ENCODE data around the gene SPOCK1.
"Not testable (repeated sequence)": the region's sequence is repeated elsewhere in the genome, so short reads cannot be mapped to it uniquely, and the experiment has no call there.

Gene SPOCK1

GRCh38 chr5:137391044-137391443, 108.1 kb downstream of the SPOCK1 start:
- not testable (repeated sequence) for H3K9me3 ChIP-seq (ENCODE audit: control insufficient read depth in 1 of 2, low read length in 2 of 2); H3K4me1 ChIP-seq (ENCODE audit: control insufficient read depth in 1 of 2, insufficient read depth in 2 of 2, low read length in 2 of 2); H3K4me3 ChIP-seq (ENCODE audit: low read depth in 1 of 2, low read length in 2 of 2); H3K27ac ChIP-seq (ENCODE audit: low read depth, low read length); H3K9ac ChIP-seq (ENCODE audit: low read depth in 1 of 2, low read length in 2 of 2); H3K36me3 ChIP-seq (ENCODE audit: control insufficient read depth in 1 of 2, insufficient read depth in 2 of 2, low read length in 2 of 2); H3K27me3 ChIP-seq (ENCODE audit: control insufficient read depth in 1 of 2, insufficient read depth in 2 of 2, low read length in 2 of 2)

- Histone ChIP-seq H3K9ac (ENCODE audit: low read depth in 1 of 2, low read length in 2 of 2) (no peak overlapping the region), H3K36me3 (ENCODE audit: control insufficient read depth in 1 of 2, insufficient read depth in 2 of 2, low read length in 2 of 2) (no peaks in the 10 kb centered on the region), H3K4me3 (ENCODE audit: low read depth in 1 of 2, low read length in 2 of 2) (no peak overlapping the region), H3K27me3 (ENCODE audit: control insufficient read depth in 1 of 2, insufficient read depth in 2 of 2, low read length in 2 of 2) (no peaks in the 10 kb centered on the region), H3K9me3 (ENCODE audit: control insufficient read depth in 1 of 2, low read length in 2 of 2) (peaks cover 0 to 2% of the 10 kb centered on the region in 2 donors), H3K4me1 (ENCODE audit: control insufficient read depth in 1 of 2, insufficient read depth in 2 of 2, low read length in 2 of 2) (no peaks in the 10 kb centered on the region), H3K27ac (ENCODE audit: low read depth, low read length) (no peak overlapping the region)
Observed at GRCh38 chr5:137389042-137389441, 110.1 kb downstream of the SPOCK1 start.

- Histone ChIP-seq H3K36me3 (ENCODE audit: control insufficient read depth in 1 of 2, insufficient read depth in 2 of 2, low read length in 2 of 2) (no peaks in the 10 kb centered on the region), H3K27ac (ENCODE audit: low read depth, low read length) (no peak overlapping the region)
Observed at GRCh38 chr5:137385064-137385463, 114.1 kb downstream of the SPOCK1 start.

GRCh38 chr5:137383909-137384308, 115.2 kb downstream of the SPOCK1 start:
- peaks cover 0 to 2% of the 10 kb centered on the region in 2 donors for H3K9me3 ChIP-seq (ENCODE audit: control insufficient read depth in 1 of 2, low read length in 2 of 2)
- H3K36me3 ChIP-seq (ENCODE audit: control insufficient read depth in 1 of 2, insufficient read depth in 2 of 2, low read length in 2 of 2), result no peaks in the 10 kb centered on the region
- no peaks in the 10 kb centered on the region for H3K4me1 ChIP-seq (ENCODE audit: control insufficient read depth in 1 of 2, insufficient read depth in 2 of 2, low read length in 2 of 2)

More at GRCh38 chr5:137385064-137385463, 114.1 kb downstream of the SPOCK1 start:
- Histone ChIP-seq H3K27me3 (ENCODE audit: control insufficient read depth in 1 of 2, insufficient read depth in 2 of 2, low read length in 2 of 2) (no peaks in the 10 kb centered on the region), H3K9me3 (ENCODE audit: control insufficient read depth in 1 of 2, low read length in 2 of 2) (peaks cover 0 to 2% of the 10 kb centered on the region in 2 donors), H3K4me3 (ENCODE audit: low read depth in 1 of 2, low read length in 2 of 2) (no peak overlapping the region), H3K9ac (ENCODE audit: low read depth in 1 of 2, low read length in 2 of 2) (no peak overlapping the region), H3K4me1 (ENCODE audit: control insufficient read depth in 1 of 2, insufficient read depth in 2 of 2, low read length in 2 of 2) (no peaks in the 10 kb centered on the region)

GRCh38 chr5:137381555-137381954, 117.6 kb downstream of the SPOCK1 start:
- Histone ChIP-seq H3K9ac (ENCODE audit: low read depth in 1 of 2, low read length in 2 of 2) (no peak overlapping the region), H3K27me3 (ENCODE audit: control insufficient read depth in 1 of 2, insufficient read depth in 2 of 2, low read length in 2 of 2) (no peaks in the 10 kb centered on the region), H3K36me3 (ENCODE audit: control insufficient read depth in 1 of 2, insufficient read depth in 2 of 2, low read length in 2 of 2) (no peaks in the 10 kb centered on the region), H3K9me3 (ENCODE audit: control insufficient read depth in 1 of 2, low read length in 2 of 2) (peaks cover 0 to 2% of the 10 kb centered on the region in 2 donors), H3K4me3 (ENCODE audit: low read depth in 1 of 2, low read length in 2 of 2) (no peak overlapping the region), H3K27ac (ENCODE audit: low read depth, low read length) (no peak overlapping the region), H3K4me1 (ENCODE audit: control insufficient read depth in 1 of 2, insufficient read depth in 2 of 2, low read length in 2 of 2) (no peaks in the 10 kb centered on the region)

More at GRCh38 chr5:137383909-137384308, 115.2 kb downstream of the SPOCK1 start:
- H3K27ac ChIP-seq (ENCODE audit: low read depth, low read length), result no peak overlapping the region
- H3K9ac ChIP-seq (ENCODE audit: low read depth in 1 of 2, low read length in 2 of 2), result no peak overlapping the region
- H3K4me3 ChIP-seq (ENCODE audit: low read depth in 1 of 2, low read length in 2 of 2), result no peak overlapping the region
- no peaks in the 10 kb centered on the region for H3K27me3 ChIP-seq (ENCODE audit: control insufficient read depth in 1 of 2, insufficient read depth in 2 of 2, low read length in 2 of 2)

GRCh38 chr5:137379555-137380286, 119.4 kb downstream of the SPOCK1 start:
- Histone ChIP-seq H3K4me1 (ENCODE audit: control insufficient read depth in 1 of 2, insufficient read depth in 2 of 2, low read length in 2 of 2) (no peaks in the 10 kb centered on the region), H3K36me3 (ENCODE audit: control insufficient read depth in 1 of 2, insufficient read depth in 2 of 2, low read length in 2 of 2) (no peaks in the 10 kb centered on the region), H3K4me3 (ENCODE audit: low read depth in 1 of 2, low read length in 2 of 2) (no peak overlapping the region), H3K9me3 (ENCODE audit: control insufficient read depth in 1 of 2, low read length in 2 of 2) (no peaks in the 10 kb centered on the region), H3K27me3 (ENCODE audit: control insufficient read depth in 1 of 2, insufficient read depth in 2 of 2, low read length in 2 of 2) (peaks cover 0 to 4% of the 10 kb centered on the region in 2 donors), H3K9ac (ENCODE audit: low read depth in 1 of 2, low read length in 2 of 2) (no peak overlapping the region), H3K27ac (ENCODE audit: low read depth, low read length) (no peak overlapping the region)

GRCh38 chr5:137375741-137376526, 123.2 kb downstream of the SPOCK1 start:
- Histone ChIP-seq H3K4me1 (ENCODE audit: control insufficient read depth in 1 of 2, insufficient read depth in 2 of 2, low read length in 2 of 2) (no peaks in the 10 kb centered on the region), H3K36me3 (ENCODE audit: control insufficient read depth in 1 of 2, insufficient read depth in 2 of 2, low read length in 2 of 2) (no peaks in the 10 kb centered on the region), H3K9ac (ENCODE audit: low read depth in 1 of 2, low read length in 2 of 2) (no peak overlapping the region), H3K27me3 (ENCODE audit: control insufficient read depth in 1 of 2, insufficient read depth in 2 of 2, low read length in 2 of 2) (peaks cover 0 to 4% of the 10 kb centered on the region in 2 donors), H3K4me3 (ENCODE audit: low read depth in 1 of 2, low read length in 2 of 2) (no peak overlapping the region), H3K9me3 (ENCODE audit: control insufficient read depth in 1 of 2, low read length in 2 of 2) (no peaks in the 10 kb centered on the region), H3K27ac (ENCODE audit: low read depth, low read length) (no peak overlapping the region)

GRCh38 chr5:137374110-137374714, 124.9 kb downstream of the SPOCK1 start:
- H3K27ac ChIP-seq (ENCODE audit: low read depth, low read length), result no peak overlapping the region
- no peaks in the 10 kb centered on the region for H3K36me3 ChIP-seq (ENCODE audit: control insufficient read depth in 1 of 2, insufficient read depth in 2 of 2, low read length in 2 of 2)
- H3K9ac ChIP-seq (ENCODE audit: low read depth in 1 of 2, low read length in 2 of 2), result no peak overlapping the region
- no peaks in the 10 kb centered on the region for H3K9me3 ChIP-seq (ENCODE audit: control insufficient read depth in 1 of 2, low read length in 2 of 2)
- no peak overlapping the region for H3K4me3 ChIP-seq (ENCODE audit: low read depth in 1 of 2, low read length in 2 of 2)
- no peaks in the 10 kb centered on the region for H3K4me1 ChIP-seq (ENCODE audit: control insufficient read depth in 1 of 2, insufficient read depth in 2 of 2, low read length in 2 of 2)
- H3K27me3 ChIP-seq (ENCODE audit: control insufficient read depth in 1 of 2, insufficient read depth in 2 of 2, low read length in 2 of 2), result peaks cover 0 to 4% of the 10 kb centered on the region in 2 donors

GRCh38 chr5:137372773-137373160, 126.4 kb downstream of the SPOCK1 start:
- Histone ChIP-seq H3K4me3 (ENCODE audit: low read depth in 1 of 2, low read length in 2 of 2) (no peak overlapping the region), H3K9me3 (ENCODE audit: control insufficient read depth in 1 of 2, low read length in 2 of 2) (no peaks in the 10 kb centered on the region), H3K36me3 (ENCODE audit: control insufficient read depth in 1 of 2, insufficient read depth in 2 of 2, low read length in 2 of 2) (no peaks in the 10 kb centered on the region), H3K27ac (ENCODE audit: low read depth, low read length) (no peak overlapping the region), H3K4me1 (ENCODE audit: control insufficient read depth in 1 of 2, insufficient read depth in 2 of 2, low read length in 2 of 2) (no peaks in the 10 kb centered on the region), H3K9ac (ENCODE audit: low read depth in 1 of 2, low read length in 2 of 2) (no peak overlapping the region), H3K27me3 (ENCODE audit: control insufficient read depth in 1 of 2, insufficient read depth in 2 of 2, low read length in 2 of 2) (peaks cover 0 to 4% of the 10 kb centered on the region in 2 donors)

Data from duodenal mucosa (tissue), 2 donors.